Right atrium auricular region (tissue), 2 donors: ENCODE results near the gene EFR3B. TPM values are rescaled to one million over a fixed set of nuclear protein-coding genes. Genes with fewer than 3 reads are reported as not detected.

ENCODE experiments used
- DNase-seq: peaks from one replicate; pipeline ENCODE4 v3.0.0-alpha.2; 2019; ENCODE audit warnings: low spot score
- H3K27ac ChIP-seq, 2 donors: fragments of 200-600 bp; sonication (generic); 1 replicate in 1 of 2; 2 replicates in 1 of 2; pipeline ENCODE4 v1.5.1; 2016 to 2019
- H3K27me3 ChIP-seq, 2 donors: fragments of 200-600 bp; sonication (generic); one replicate each; pipeline versions ENCODE4 v1.5.1 to v1.6.0; 2017 to 2019
- H3K36me3 ChIP-seq: fragments of 200-600 bp; sonication (generic); one replicate; pipeline ENCODE4 v1.5.1; 2016
- H3K4me1 ChIP-seq, 2 donors: fragments of 200-600 bp; sonication (generic); one replicate each; pipeline versions ENCODE4 v1.5.1 to v1.6.0; 2017 to 2019
- H3K4me3 ChIP-seq, 2 donors: fragments of 200-600 bp; sonication (generic); 1 replicate in 1 of 2; 2 replicates in 1 of 2; pipeline ENCODE4 v1.5.1; 2017 to 2019; ENCODE audit warnings: mild to moderate bottlenecking in 1 of 2, moderate library complexity in 1 of 2
- H3K9me3 ChIP-seq, 2 donors: fragments of 200-600 bp; sonication (generic); one replicate each; pipeline ENCODE4 v1.5.1; 2019
- CTCF ChIP-seq, 2 donors: fragments of 200-600 bp; sonication (generic); IDR thresholded peaks; one replicate each; pipeline ENCODE4 v1.5.1; 2019; ENCODE audit warnings: antibody characterized with exemption in 2 of 2
- total RNA-seq, 2 donors: library from RNA; depleted of rRNA; stranded (reverse); fragments of >200 nt; gene quantifications; one replicate each; pipeline ENCODE4 v1.1.0, GENCODE V29; 2016

Gene EFR3B
- total RNA-seq, 2 donors from 2014 or later = 2.6 to 10.8 TPM

- H3K4me3 ChIP-seq = no peak overlapping the region
- H3K27ac ChIP-seq = no peak overlapping the region
- DNase-seq = no peak
- H3K27me3 ChIP-seq = no peaks in the 10 kb centered on the region
- no peaks in the 10 kb centered on the region for H3K4me1 ChIP-seq
- TF ChIP-seq CTCF (IDR thresholded peaks at IDR 0.05) = no peak
- H3K9me3 ChIP-seq = no peaks in the 10 kb centered on the region
- H3K36me3 ChIP-seq = no peaks in the 10 kb centered on the region
These were observed 146.5 kb downstream of the EFR3B start for GRCh38 chr2:25188405-25188804.

- Histone ChIP-seq H3K36me3 (no peaks in the 10 kb centered on the region), H3K27me3 (no peaks in the 10 kb centered on the region), H3K27ac (no peak overlapping the region), H3K4me1 (no peaks in the 10 kb centered on the region), H3K4me3 (no peak overlapping the region), H3K9me3 (no peaks in the 10 kb centered on the region)
- no peak for DNase-seq
- no peak for TF ChIP-seq CTCF (IDR thresholded peaks at IDR 0.05)
These were observed 148.7 kb downstream of the EFR3B start for GRCh38 chr2:25190536-25190935.

GRCh38 chr2:25194576-25195122 is 152.8 kb downstream of the EFR3B start:
- Histone ChIP-seq H3K4me1 (no peaks in the 10 kb centered on the region), H3K4me3 (no peak overlapping the region), H3K36me3 (no peaks in the 10 kb centered on the region), H3K9me3 (no peaks in the 10 kb centered on the region), H3K27ac (no peak overlapping the region), H3K27me3 (no peaks in the 10 kb centered on the region)
- TF ChIP-seq CTCF (IDR thresholded peaks at IDR 0.05) = no peak
- DNase-seq = no peak

- H3K27ac ChIP-seq = no peak overlapping the region
- no peak for TF ChIP-seq CTCF (IDR thresholded peaks at IDR 0.05)
These were observed 155.7 kb downstream of the EFR3B start for GRCh38 chr2:25197336-25198208.

GRCh38 chr2:25198209-25198525 is 156.3 kb downstream of the EFR3B start:
- Histone ChIP-seq H3K27me3 (no peaks in the 10 kb centered on the region), H3K4me1 (no peaks in the 10 kb centered on the region), H3K27ac (no peak overlapping the region), H3K4me3 (no peak overlapping the region), H3K9me3 (no peaks in the 10 kb centered on the region), H3K36me3 (no peaks in the 10 kb centered on the region)
- TF ChIP-seq CTCF (IDR thresholded peaks at IDR 0.05) = no peak
- DNase-seq = no peak

More at GRCh38 chr2:25197336-25198208, 155.7 kb downstream of the EFR3B start:
- no peaks in the 10 kb centered on the region for H3K9me3 ChIP-seq
- no peaks in the 10 kb centered on the region for H3K4me1 ChIP-seq
- H3K36me3 ChIP-seq = no peaks in the 10 kb centered on the region
- H3K4me3 ChIP-seq = no peak overlapping the region
- no peak for DNase-seq
- no peaks in the 10 kb centered on the region for H3K27me3 ChIP-seq
